Activated CD4-positive, alpha-beta T cell treated with anti-CD3 and anti-CD28 coated beads, Interleukin-2, Interleukin-6, amounts not matched to agents 100 ng/mL and 50 ng/mL, durations not matched to agents 16 hours and 8 hours (primary cell): ENCODE results near the gene COA5.
"Not testable (repeated sequence)": the region's sequence is repeated elsewhere in the genome, so short reads cannot be mapped to it uniquely, and the experiment has no call there.

Experiments
- DNase-seq: peaks from one replicate; pipeline ENCODE4 v3.0.0-alpha.2; 2020

COA5 gene

GRCh38 chr2:98605076-98605475 lies 3.2 kb downstream of the COA5 start:
- no peak for DNase-seq

DNA sequence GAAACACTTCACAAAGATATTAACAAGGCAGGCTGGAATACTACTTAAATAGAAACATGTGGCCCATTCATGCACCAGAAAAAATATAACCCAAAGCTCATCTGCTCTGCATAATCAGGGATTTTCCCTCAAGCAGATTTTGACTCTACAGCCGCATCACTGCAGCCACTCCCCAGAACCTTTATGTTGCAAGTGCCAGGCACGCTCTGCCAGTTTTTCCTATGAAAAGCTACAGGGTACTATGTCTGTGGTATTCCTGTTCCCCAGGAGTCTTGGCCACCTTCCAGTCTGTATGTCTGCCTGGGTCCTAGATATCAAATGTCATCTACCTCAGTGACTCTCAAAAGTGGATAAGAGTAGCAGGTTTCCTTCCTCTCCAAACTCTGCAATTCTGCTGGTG lies 3.8 kb downstream of the COA5 start:
- DNase-seq = no peak

DNA sequence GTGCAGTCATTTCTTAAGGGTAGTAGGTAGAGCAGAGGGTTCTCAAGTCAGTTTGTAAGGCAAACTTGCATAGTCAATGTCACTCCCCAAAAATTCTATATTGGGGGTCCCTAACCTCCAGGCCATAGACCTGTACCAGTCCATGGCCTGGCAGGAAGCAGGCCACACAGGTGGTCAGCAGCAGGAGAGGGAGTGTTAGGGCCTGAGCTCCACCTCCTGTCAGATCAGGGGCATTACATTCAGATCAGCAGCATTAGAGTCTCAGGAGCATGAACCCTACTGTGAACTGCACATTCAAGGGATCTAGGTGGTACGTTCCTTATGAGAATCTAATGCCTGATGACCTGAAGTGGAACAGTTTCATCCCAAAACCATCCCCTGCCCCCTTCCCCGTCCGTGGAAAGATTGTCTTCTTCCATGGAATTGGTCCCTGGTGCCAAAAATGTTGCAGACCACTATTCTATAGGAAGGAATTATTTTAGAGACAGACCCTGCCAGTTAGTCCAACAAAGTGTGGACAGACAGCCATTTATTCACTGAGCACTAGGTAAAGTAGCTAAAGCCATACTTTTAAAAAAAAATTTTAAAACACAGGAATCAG lies 6.7 kb downstream of the COA5 start:
- DNase-seq = peak; percentile 44

DNA sequence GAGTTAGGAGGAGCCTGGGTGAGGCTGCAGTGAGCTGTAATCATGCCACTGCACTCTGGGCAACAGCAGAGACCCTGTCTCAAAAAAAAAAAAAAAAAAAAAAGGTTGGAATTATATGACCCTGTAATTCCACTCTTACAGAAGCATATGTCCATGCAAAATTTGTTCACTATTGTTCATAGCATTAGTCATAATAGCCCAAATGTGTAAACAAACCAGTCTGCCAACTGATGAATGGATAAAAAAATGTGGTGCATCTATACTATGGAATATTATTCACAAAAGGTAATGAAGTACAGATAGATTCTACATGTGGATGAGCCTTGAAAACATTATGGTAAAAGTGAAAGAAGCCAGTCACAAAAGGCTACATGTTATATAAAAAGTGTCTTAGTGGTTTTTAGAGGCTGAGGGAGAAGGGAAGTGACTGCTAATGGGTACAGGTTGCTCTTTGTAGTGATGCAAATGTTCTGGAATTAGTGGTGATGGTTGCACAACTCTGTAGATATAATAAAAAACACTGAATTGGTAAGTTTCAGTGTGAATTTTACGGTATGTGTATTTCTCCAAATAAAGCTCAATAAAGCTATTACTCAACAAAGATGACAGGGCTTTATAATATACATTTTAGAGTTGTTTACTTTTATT lies 9.4 kb downstream of the COA5 start:
- DNase-seq = no peak

DNA sequence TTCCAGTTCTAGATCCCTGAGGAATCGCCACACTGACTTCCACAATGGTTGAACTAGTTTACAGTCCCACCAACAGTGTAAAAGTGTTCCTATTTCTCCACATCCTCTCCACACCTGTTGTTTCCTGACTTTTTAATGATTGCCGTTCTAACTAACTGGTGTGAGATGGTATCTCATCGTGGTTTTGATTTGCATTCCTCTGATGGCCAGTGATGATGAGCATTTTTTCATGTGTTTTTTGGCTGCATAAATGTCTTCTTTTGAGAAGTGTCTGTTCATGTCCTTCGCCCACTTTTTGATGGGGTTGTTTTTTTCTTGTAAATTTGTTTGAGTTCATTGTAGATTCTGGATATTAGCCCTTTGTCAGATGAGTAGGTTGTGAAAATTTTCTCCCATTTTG lies 13.6 kb downstream of the COA5 start:
- not testable (repeated sequence) for DNase-seq

- no peak for DNase-seq
Measured at GRCh38 chr2:98592565-98592964, 15.7 kb downstream of the COA5 start.

DNA sequence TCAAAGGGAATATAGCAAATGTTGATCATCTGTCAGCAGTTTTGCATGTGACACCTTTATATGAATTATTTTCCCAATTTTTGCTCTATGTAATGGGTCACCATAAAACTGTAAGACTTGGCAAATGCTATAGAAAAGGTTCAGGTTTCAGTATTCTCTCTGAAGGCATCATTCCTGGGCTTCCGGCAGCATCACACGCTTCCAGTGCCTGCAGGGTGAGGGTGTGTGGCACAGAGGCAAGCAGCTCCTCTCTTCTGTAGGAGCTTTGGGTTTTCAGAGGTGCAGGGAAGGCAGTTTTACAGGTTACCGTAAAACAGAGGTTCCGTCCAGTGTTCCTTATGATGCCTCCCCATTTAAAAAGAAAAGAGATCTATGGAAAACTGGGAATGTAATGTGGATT lies 18.8 kb downstream of the COA5 start:
- no peak for DNase-seq

GRCh38 chr2:98588880-98589431 lies 19.4 kb downstream of the COA5 start:
- DNase-seq = no peak

GRCh38 chr2:98586551-98587140 lies 21.7 kb downstream of the COA5 start:
- no peak for DNase-seq

DNA sequence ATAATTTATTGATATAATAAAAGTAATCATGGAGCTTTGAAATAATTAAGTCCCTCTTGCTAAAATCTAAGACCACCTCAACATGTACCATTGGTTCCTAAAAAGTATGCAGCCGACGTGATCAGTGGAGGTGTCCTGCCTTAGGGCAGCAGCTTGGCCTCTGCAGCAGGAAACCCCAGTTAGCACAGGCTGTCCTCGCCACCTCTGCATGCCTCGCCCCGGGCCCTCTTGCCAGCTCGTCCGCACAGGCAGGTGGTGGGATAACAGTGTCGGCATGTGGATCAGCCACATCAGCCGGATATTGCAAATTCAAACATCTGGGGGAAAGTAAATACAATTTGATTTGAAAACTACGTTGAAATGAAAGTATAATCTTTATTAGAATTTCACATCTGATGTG lies 22.9 kb downstream of the COA5 start:
- no peak for DNase-seq

DNA sequence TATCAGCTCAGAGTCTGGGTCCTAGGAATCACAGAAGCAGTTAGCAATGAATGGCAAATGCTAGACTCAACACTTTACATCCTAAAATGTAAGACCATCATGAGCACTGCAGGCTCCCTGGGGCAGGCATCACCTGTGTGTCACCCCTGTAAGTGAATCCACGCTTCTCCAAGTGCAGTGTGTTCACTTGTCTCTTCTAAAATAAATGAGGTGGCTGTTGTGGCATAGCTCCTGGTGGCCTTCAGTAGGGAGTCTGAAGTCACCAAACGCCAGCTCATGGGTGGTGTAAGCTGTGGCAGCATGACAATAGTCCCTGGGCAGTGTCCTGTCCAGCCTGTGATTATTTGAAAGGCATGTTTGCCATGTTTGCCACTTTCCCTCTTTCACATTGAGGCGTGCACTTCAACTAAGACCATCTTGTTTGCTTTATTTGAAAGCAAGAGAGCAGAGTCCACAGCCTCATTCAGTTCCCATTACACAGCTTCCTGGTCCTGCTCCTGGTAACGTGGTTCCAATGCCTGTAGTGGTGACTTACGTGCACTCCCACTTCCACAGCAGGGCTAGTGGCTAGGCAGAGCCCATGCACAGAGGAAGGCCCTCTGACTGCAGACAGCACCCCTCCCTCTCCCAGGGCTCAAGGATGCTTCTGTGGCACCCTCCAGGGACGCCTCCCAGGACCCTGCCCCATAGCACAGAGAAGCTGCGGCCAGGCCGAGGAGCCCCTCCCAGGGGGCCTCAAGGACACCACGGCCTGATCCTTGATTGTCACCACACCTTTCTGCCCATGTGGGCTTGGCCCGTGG lies 24.3 kb downstream of the COA5 start:
- DNase-seq = no peak

DNA sequence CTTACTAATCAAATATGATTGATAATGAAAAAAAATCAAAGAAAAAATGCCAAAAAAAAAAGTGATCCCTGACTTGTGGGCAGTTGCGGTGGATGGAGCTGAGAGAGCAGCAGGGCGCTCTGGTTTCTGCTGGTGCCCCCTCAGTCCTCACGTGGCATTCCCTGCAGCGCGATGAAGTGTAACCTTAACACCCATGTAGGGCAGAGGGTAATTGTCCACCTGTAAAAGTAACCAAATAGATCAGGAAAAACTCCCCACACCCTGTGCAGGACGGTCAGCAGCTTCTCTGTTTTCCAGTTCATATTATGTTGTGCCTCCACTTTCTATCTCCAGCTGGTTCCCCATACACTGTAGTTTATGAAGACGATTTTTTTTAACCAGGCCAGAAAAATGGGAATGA lies 25.0 kb downstream of the COA5 start:
- DNase-seq = no peak

DNA sequence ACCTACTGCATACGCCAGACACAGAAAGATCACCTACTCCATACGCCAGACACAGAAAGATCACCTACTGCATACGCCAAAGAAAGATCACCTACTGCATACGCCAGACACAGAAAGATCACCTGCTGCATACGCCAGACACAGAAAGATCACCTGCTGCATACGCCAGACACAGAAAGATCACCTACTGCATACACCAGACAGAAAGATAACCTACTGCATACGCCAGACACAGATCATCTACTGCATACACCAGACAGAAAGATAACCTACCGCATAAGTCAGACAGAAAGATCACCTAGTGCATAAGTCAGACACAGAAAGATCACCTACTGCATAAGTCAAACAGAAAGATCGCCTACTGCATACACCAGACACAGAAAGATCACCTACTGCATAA lies 25.8 kb downstream of the COA5 start:
- DNase-seq = no peak

DNA sequence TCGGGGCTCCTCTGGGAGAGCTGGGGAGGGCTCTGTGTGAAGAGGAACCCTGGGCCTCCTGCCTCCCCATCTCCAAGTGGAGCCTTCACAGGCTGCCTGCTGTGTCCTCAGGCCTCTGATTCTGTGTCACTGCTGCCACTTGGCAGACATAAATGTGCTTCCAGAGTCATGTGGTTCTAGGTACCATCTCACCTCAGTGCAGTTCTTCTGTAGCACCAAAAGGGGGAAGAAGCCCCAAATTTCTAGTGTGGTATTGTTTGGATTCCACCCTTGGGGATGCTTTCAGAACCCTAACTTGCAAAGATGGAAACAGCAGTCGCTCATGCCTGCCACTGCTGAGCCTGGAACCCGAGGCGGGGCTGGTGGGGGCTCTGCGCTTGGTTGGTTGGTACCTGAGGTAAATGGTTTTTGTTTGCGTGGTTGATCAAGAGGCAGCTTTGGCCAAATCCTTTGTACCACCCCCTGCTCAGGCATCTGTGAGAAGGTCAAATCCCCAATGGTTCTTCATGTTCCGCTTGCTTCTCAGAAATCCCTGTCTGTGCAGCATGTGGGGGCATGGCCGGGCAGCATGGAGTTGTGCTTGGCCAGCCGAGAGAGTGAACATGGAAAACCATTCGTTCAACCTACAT lies 27.5 kb downstream of the COA5 start:
- DNase-seq = no peak

DNA sequence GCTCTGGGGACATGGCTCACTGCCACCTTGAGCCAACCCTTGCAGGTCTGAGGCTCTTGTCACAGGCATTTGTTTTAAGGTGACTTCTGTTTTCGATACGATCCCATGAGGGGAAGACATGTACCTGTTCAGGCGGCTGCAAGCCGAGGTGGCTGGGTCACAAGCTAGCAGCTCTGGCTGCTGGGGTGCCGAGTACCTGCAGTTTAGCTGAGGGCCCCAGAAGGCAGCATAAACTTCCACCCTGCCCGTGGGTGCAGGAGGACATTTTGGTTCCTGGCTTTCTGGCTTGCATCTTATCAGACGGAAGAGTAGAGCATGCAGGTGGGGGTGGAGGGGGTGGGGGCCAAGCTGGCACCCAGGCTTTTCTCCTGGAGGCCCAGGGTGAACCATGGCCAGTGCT lies 28.4 kb downstream of the COA5 start:
- no peak for DNase-seq

- no peak for DNase-seq
Measured at GRCh38 chr2:98578231-98578630, 30.1 kb downstream of the COA5 start.

GRCh38 chr2:98577313-98577712 lies 31.0 kb downstream of the COA5 start:
- no peak for DNase-seq

DNA sequence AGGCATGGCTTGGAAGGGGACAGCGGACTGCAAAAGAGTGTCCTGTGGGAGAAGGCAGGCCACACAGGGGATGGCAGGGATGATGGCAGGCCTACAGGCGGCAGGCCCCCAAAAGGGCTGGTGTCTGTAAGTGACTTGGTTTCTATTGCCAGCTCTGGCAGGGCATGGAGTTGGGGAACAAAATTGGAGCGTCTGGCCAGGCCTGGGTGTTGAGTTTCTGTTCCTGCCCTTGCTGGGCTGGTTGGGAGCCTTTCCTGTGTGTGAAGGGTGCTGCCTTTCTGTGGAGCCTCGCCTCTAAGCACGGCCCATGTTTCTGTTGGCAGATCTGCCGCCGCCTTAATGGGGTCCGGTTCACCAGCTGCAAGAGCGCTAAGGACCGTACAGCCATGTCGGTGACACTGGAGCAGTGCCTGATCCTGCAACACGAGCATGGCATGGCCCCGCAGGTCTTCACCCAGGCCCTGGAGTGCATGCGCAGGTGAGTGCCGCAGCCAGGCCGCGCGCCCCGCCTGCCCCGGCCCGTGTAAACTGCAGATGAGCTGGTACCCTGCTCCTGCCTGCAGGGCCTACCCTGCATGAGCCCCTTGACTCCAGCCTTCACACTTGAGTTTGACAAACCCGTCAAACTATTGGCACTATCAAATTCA lies 31.5 kb downstream of the COA5 start:
- DNase-seq = no peak

DNA sequence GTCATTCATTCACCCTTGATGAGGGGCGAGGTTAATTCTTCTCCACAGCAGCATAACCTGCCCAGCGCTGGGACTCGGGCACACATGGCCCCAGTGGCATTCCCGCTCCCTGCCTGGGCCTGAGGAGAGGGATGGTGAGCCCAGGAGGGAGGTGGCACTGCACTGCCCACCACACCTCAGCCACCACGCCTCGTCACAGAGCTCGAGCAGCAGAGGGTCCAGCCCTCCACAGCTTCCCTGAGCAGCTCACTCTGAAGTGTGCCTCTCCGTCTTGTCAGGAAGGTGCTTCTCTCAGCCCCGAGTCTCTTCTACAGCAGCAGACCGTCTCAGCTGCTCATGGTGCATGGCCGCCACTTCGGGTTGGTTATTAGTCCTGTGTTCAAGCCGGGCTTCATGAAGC lies 34.9 kb downstream of the COA5 start:
- no peak for DNase-seq

- no peak for DNase-seq
Measured at GRCh38 chr2:98572676-98573075, 35.6 kb downstream of the COA5 start.

DNA sequence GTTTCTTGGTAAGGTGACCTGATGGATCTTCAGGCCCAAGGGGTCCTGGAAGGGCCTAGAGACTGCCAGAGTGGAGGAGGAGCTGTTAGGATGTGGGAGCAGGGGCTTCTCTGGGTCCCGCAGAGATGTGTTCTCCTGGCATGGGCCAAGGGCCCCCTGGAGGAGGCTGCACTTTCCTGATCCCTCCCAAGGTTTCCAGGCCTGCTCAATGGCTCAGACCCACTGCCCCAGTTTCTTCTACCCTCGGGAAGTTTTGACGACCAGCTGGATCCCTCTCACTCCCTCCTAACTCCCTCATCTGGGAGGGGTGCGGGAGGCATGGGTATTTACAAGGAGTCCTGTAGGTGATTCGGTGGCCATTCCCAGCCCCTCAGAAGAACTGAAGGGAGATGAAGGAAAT lies 36.1 kb downstream of the COA5 start:
- no peak for DNase-seq

DNA sequence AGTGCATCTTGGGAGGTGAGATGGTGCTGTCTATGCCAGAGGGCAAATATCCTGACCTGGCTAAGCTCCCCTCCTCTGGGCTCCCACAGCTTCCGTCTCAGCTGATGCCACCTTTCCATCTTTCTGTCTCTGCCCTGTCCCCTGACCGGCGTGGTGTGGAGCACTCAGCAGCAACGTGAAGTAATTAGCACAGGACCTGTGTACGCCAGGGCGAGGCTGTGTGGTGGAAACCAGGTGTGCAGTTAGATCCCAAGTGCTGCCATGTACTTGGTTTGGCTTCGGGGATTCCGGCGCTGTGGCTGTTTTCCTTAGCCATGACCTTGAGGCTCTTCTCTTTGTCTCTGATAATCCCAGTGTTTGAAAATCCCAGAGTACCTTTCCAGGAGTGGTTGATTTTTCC lies 36.5 kb downstream of the COA5 start:
- DNase-seq = no peak
